GM21619 (cell line): Measurements from ENCODE around the gene ACAD10.

Experiments used
- ATAC-seq: cut with Tn5 transposase; IDR thresholded peaks from one replicate; pipeline ENCODE4 v1.9.1; 2021; ENCODE audit not compliant: unreplicated experiment

The ACAD10 gene

DNA sequence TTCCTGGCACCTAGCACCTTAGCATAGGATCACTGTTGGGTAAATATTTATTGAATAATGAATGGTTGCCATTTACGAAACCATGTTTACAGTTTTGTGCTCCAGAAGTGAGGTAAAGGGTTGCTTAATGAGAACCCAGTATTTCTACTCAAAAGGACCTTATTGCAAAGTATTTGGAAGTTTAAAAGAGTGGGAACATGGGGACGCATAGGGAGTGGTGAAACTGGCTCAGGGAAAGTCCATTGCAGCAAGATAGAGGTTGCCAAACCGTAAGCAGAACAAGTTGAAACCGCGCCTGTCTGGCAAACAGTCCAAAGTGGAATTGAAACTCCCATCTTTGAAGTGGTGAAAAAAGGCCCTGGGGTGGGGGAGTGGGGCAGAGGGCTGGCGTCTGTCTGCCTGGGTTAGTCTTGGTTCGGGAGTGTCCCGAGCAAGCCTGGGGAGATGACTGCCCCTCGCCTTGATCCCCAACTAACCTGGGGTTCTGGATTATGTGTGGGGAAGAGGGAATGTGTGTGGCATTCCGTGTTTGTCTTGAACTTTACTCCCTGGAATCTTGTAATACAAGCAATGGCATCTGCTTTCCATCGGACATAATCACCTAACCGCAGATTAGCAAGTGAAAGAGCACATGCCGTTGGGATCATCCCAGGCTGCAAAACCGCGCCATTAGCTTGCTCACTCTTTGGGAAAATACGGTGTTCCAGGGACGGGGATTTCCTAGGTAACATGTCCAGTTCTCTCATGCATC, 88.1 kb downstream of the ACAD10 start:
- no peak for ATAC-seq

DNA sequence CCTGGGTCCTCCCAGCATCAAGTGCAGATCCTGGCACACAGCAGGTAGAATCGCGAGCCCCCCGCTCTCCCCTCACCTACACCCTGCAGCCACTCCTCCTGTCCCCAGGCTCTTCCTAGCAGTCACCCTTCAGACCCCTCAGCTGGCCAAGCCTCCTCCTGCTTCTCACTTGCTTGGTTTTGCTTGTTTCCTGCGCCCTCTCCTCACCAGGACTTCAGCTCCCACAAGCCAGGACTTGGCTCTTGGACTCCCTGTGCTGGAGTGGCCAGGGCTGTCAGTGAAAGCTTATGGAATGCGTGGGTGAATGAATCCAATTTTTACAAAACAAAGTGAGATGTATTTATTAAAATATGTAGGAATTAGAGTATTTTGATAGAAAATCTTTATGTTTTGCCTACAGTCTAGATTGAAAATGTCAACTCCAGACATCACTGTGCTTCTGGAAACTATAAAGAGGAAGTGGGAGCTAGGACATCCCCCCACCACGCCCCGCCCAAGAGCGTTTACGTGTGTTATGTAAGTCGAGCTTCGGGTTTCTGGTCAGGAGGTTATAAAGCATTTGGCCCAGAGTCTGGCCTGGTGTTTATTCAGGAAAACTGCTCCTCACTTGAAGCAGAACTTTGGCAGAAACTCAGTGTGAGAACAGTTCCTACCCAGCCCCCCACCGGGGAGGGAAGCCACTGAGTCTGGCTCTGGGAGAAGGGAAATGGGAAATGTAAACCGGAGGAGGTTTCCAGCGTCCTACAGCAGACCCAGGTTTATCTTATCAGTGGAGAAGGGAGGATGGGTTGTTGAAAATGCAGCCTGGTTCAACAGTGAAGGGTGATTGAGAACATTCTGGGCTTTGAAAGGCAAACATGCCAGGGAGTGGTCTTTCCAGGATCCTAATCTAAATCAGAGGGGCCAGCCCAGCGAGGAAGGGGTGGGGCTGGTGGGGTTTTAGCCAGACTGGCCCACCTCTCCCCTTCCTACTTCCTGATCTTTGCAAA, 89.6 kb downstream of the ACAD10 start:
- peak; percentile 62 for ATAC-seq

DNA sequence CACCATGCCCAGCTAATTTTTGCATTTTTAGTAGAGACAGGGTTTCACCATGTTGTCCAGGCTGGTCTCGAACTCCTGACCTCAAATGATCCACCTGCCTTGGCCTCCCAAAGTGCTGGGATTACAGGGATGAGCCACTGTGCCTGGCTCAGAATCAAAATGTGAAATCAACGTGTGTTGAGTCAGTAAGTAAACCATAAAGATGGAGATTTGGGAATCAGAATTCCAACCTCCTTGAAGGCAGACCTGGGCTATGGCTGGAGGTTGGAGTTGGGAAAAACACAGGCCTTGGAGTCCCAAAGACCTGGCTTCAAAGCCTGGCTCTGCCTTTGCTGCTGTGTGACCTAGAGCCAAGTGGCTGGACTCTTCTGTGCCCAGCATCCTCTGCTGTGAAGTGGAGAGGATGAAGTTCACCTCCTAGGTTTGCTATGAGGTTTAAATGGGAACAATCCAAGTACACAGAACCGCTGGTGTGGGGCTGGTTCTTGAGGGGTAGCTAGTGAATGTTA, 91.0 kb downstream of the ACAD10 start:
- ATAC-seq: no peak

DNA sequence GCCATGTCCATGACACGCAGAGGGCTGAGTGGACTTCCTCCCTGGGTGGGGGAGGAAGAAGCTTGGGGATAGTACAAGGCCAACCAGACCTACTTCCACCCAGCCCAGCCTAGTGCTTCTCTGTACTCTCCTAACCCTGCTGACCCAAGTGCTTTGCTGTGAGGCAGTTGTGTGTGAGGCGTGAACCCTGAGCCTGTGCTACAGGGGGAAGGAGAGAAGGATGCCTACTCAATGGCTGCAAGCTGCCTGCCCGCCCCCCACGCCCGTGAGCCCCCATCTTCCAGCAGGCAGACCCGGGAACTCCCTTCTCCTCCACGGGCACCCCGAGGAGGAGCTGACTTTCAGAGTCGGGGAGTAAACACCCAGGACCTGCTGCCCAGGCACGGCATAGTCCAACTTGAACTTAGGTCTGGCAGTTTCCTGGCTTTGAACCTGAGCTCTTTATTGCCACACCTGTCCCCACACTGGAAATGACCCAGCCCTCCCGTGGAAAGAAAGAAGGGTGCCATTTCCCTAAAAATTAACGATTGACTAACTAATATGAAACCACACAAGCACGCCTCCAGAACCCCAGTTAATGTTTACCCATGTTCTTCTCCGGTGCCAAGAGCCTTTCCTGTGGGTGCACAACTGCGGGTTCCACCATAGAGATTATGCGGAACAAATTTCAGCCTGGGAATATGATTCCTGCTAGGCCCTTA, 91.6 kb downstream of the ACAD10 start:
- ATAC-seq: no peak

DNA sequence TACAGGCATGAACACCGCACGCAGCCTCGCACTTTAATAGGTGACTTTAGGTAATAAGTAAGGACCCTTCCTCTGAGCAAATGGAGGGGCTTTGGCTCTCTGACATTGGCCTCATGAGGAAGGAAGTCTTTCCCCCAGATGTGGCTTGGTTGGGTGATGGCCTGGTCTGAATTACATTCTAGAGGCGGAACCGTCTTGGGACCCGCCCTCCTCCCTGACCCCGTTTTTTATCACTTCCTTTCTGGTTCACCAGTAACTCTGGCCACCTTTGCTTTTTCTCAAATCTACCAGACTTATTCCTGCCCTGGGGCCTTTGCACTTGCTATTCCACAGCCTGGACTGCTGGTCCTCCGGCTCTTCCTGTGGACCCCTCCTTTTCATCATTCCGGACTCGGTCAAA, 94.3 kb downstream of the ACAD10 start:
- no peak for ATAC-seq

DNA sequence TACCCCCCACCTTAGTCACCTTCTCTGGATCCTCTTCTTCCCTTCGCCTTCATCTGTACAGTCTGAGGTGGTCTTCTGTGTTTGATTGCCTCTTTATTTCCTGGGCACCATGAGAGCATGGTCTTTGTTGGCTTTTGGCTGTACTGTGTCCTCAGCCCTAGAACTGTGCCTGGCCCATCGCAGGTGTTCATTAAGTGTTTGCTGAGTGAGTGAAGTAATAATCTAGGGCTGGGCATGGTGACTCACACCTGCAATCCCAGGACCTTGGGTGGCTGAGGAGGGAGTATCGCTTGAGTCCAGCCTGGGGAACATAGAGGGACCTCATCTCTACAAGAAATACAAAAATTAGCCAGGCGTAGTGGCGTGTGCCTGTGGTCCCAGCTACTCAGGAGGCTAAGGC, 94.8 kb downstream of the ACAD10 start:
- no peak for ATAC-seq

DNA sequence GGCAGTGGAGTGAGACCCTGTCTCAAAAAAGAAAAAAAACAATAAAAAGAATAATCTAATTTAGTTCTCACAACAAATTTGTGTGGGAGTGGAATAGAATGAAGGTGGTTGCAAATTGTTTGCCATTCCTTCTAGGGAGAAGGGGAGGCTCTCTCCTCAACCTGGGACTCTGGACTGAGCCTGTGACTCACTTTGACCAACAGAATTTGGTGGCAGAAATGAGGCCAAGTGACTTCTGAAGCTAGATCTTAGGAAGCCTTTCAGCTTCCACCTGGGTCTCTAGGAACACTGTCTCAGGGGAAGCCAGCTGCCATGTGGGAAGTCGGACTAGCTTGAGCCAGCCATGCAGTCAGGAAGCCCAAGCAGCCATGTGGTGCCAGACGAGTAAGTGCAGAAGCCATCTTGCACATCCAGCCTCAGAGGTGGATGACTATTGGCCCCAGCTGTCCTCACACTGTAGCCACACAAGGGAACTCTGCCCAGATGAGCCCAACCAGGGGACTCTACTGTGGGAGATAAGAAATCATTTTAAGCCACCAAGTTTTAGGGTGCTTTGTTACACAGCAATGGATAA, 95.3 kb downstream of the ACAD10 start:
- ATAC-seq: no peak

DNA sequence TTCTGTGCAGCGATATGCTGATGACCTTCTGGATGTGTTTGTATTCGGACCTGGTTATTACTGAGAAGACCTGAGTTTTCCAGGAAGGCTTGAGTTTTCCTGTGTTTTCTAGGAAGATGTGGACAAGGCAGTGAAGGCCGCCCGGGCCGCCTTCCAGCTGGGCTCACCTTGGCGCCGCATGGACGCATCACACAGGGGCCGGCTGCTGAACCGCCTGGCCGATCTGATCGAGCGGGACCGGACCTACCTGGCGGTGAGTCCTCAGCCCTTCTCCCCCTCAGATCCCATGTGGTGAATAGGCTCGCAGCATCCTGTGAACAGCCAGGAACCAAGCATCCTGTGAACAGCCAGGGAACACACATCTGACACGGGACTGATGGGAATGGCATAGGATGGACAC, 97.2 kb downstream of the ACAD10 start:
- no peak for ATAC-seq

DNA sequence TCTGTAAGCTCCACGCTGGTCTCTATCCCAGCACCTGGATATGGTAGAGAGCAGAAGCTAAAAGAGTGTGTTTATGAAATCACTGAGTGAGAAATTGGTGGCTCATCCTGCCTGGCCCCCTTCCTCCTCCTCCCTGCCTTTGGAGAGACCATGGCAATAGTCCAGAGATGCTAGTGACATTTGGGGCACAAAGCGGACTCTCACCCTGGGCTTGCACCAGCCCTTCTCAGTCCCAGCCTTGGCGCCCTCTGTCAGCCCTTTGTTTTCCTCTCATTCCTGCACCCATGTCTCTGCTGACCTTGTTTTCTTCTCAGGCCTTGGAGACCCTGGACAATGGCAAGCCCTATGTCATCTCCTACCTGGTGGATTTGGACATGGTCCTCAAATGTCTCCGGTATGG, 99.1 kb downstream of the ACAD10 start:
- ATAC-seq: no peak

DNA sequence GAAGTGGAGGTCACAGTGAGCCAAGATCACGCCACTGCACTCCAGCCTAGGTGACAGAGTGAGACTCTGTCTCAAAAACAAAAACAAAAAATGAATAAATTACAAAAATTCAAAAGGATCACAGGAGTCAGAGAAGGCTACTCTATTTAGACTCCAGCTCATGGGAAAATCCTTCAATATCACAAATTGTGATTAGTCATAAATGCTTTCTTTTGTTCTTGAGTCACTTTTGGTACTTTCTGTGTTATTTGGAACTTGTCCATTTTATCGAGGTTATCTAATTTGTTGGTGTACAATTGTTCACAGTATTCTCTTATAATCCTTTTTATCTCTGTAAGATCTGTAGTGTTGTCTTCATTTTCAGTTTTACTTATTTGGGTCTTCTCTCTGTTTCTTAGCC, 99.8 kb downstream of the ACAD10 start:
- ATAC-seq: no peak

DNA sequence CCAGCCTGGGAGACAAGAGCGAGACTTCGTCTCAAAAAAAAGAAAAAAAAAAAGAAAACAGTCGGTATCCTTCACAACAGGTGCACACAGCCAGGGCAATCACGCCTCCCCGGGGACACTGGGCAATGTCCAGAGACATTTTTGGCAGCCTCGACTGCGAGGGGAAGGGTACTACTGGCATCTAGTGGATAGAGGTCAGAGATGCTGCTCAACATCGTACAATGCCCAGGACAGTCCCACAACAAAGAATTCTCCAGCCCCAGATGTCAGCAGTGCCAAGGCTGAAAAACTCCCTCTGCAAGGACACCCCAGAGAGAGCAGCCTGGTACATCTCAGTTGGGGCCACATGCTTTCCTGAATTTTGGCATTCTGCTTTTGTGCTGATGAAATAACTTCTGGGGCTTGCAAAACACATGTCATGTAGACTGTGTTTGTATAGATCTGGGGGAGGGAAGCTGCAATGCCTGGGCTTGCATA, 102.4 kb downstream of the ACAD10 start:
- no peak for ATAC-seq

DNA sequence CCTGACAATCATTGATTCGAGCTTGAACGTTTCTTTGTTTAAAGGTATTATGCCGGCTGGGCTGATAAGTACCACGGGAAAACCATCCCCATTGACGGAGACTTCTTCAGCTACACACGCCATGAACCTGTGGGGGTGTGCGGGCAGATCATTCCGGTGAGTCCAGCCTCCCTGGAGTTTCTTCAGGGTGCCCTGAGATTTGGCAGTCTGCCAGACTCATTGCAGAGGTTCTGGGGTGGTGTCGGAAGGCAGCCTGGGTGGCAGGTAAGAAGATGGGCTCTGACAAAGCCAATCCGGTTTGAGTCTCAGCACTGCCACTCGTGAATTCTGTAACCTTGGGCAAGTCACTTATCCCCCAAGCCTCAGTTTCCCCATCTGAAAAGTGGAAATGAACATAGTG, 103.9 kb downstream of the ACAD10 start:
- ATAC-seq: no peak

DNA sequence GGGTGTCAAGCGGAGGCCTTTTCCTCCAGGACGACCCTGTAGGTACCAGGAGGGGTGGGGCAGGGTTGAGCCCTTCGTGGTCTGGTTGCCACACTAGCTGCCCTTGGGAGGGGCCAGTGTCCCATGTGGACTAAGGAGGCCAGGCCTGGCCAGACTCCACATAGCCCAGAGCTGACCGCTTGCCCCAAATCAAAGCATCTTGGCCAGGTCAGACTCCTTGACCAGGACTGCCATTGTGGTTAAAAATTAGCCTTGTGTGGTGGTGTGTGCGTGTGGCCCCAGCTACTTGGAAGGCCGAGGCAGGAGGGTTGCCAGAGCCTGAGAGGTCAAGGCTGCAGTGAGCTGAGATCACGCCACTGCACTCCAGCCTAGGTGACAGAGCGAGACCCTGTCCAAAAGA, 105.7 kb downstream of the ACAD10 start:
- ATAC-seq: no peak

DNA sequence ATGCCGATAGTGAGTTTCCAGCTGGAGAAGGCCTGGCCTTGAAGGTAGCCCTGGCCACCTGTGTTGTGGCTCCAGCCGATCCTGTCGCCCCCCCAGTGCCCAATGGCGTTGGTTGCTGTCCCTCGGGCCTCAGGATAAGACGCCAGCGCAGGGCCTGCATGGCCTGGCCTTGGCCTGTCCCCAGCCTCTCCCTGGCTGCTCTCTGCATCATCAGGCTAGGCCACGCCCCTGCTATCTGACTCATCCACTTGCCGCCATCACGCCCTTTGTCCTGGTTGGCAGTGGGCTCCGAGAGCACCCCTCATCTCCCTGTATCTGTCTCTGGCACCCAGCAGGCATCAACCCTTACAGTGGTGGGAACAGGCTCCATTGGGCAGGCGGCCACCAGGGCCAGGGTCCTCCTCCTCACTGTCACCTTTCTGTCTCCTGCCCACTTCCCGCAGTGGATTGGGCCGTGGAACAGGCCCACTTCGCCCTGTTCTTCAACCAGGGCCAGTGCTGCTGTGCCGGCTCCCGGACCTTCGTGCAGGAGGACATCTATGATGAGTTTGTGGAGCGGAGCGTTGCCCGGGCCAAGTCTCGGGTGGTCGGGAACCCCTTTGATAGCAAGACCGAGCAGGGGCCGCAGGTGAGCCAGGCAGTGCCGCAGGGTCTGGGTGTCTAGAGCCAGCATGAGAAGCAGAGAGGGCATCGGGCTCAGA, 106.5 kb downstream of the ACAD10 start:
- ATAC-seq: no peak

DNA sequence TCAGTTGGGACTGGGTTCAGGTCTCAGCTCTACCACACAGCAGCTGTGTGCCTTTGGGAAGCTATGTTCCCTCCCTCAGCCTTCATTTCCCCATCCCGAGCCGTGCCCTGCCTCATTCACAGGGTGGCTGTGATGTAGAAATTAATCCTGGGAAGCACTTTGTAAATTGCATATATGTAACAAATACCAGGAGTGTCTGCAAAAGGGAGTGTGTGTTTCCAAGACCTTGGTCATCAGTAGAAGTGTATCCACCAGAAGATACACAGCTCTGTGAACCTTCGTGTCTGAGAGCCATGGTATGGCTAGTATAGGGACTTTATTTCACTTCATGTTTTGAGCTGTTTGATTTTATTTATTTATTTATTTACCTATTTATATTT, 107.0 kb downstream of the ACAD10 start:
- no peak for ATAC-seq

DNA sequence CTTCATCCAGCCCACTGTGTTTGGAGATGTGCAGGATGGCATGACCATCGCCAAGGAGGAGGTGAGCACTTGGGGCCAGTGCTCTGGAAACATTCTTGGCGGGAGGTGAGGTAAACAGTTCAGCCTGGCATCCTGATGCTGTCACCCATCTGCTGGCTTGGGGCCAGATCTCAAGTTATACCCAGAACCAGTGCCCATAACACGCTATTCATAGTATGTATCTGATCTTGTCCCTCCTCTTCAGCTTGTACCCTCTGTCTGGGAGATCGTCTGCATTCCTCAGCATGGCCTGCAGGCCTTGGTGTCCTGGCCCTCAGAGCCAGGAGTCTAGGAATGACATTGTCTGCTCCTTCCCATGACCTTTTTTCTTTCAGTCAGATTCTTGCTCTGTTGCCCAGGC, 112.3 kb downstream of the ACAD10 start:
- no peak for ATAC-seq

DNA sequence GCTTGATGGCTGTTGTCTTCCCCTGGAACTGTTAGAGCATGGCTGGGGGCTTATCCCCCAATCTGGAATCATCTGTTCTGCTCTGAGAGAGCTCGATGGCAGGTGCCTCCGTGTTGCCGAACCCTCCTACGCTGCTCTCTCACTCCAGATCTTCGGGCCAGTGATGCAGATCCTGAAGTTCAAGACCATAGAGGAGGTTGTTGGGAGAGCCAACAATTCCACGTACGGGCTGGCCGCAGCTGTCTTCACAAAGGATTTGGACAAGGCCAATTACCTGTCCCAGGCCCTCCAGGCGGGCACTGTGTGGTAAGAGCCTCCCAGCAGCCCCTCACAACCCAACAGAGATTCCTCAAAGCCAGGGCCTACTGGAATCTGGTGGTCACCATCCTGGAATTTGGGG, 113.9 kb downstream of the ACAD10 start:
- ATAC-seq: no peak

DNA sequence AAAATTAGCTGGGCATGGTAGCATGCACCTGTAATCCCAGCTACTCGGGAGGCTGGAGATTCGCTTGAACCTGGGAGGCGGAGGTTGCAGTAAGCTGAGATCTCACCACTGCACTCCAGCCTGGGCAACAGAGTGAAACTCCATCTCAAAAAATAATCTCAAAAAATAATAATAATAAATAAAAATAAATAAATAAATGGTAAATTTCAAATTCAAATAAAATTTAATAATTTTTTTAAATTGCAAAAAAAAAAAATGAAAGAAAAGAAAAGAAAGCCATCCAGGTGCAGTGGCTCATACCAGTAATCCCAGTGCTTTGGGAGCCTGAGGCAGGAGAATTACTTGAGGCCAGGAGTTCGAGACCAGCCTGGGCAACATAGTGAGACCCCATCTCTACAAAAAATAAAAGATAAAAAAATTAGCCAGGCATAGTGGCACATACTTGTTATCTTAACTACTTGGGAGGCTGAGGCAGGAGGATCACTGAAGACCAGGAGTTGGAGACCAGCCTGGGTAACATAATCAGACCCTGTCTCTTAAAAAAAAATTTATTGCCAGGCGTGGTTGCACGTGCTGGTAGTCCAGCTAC, 117.3 kb downstream of the ACAD10 start:
- ATAC-seq: no peak

DNA sequence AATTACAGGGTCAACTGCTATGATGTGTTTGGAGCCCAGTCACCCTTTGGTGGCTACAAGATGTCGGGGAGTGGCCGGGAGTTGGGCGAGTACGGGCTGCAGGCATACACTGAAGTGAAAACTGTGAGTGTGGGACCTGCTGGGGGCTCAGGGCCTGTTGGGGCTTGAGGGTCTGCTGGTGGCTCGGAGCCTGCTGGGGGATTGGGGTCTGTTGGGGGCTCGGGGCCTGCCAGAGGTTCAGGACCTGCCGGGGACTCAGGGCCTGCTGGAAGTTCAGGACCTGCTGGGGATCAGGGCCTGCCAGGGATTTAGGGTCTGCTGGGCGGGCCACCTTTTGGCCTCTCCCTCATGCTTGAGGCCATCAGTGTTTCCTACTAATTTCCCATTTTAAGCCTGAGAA, 118.0 kb downstream of the ACAD10 start:
- no peak for ATAC-seq

DNA sequence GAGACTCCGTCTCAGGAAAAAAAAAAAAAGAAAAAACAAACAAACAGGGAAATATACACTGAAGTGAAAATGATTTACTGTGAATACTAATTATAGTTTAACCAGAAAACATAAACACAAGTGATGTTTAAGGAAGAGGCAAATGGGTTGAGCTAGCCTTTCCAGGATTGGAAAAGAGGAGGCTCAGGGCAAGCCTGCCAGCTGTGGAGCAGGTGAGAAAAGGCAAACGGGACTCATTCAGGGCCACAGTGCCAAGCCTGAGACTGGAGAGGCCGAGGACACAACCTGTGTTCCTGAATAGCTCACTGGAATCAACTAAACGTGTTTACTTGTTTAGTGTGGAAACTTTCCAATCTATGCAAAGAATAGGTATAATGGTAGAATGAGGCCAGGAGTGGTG, 120.5 kb downstream of the ACAD10 start:
- no peak for ATAC-seq
